HG03442 (cell line): Measurements from ENCODE around the gene CLEC4A.
A peak's percentile ranks its signal among the peaks of the same experiment; 100 is the strongest.
"Not testable (repeated sequence)": the region's sequence is repeated elsewhere in the genome, so short reads cannot be mapped to it uniquely, and the experiment has no call there.

Experiments
- ATAC-seq: cut with Tn5 transposase; IDR thresholded peaks from one replicate; pipeline ENCODE4 v1.9.1; 2021; ENCODE audit warnings: mild to moderate bottlenecking, moderate library complexity; ENCODE audit not compliant: unreplicated experiment

CLEC4A gene

GRCh38 chr12:8123124-8123912 is at the start of gene CLEC4A:
CLEC4A (plus strand) TSS chr12:8123617; CDS start chr12:8123879, 262 bp downstream.
- no peak for ATAC-seq

DNA sequence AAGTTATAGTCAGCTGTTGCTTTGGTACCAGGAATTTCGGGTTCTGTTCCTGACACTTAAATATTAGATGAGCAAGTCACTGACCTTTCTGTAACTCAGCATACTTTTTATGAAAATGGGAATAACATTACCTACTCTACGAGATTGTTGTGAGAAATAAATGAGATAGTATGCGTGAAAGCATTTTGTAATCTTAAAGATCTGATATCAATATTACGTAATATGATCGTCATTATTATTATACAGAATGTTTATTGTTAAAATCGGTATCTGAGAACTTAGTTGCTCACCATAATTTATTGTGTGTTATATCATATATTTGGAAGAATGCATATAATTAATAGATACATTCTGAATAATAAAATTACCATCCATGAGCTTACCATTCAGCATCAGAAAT is 47.5 kb upstream of the CLEC4A start:
- ATAC-seq = no peak

DNA sequence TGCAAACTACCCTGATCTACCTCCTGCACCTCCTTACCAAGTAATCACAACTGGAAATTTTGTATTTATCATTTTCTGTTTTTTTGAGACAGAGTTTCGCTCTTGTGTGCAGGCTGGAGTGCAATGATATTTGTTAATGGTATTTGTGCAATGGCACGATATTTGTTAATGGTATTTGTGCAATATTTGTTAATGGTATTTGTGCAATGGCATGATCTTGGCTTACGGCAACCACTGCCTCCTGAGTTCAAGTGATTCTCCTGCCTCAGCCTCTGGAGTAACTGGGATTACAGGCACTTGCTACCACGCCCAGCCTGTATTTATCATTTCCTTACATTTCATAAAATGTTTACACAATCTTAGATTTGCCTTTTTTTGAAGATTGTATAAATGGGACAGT is 47.1 kb upstream of the CLEC4A start:
- ATAC-seq = no peak

- no peak for ATAC-seq
Observed at GRCh38 chr12:8077207-8077606, 46.2 kb upstream of the CLEC4A start.

- ATAC-seq = no peak
Observed at GRCh38 chr12:8078398-8078797, 45.0 kb upstream of the CLEC4A start.

- ATAC-seq = no peak
Observed at GRCh38 chr12:8078916-8079315, 44.5 kb upstream of the CLEC4A start.

DNA sequence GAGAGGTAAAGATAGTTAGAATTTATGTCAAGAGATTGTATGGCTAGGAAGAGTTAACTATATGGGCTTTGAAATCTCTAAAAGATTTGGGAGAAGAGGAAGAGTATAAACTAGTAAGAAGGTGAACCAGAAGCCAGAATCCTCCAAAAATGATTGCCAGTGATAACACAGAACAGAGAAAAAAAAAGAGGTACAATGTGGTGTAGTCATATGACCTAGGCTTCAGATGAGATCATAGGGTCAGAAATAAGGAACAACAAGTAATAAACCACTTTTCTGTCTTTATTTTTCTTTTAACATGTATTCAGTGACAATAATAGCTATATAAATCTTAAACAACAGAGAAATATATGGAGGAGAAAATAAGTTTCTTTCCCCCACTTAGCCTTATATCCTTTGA is 43.3 kb upstream of the CLEC4A start:
- ATAC-seq = no peak

DNA sequence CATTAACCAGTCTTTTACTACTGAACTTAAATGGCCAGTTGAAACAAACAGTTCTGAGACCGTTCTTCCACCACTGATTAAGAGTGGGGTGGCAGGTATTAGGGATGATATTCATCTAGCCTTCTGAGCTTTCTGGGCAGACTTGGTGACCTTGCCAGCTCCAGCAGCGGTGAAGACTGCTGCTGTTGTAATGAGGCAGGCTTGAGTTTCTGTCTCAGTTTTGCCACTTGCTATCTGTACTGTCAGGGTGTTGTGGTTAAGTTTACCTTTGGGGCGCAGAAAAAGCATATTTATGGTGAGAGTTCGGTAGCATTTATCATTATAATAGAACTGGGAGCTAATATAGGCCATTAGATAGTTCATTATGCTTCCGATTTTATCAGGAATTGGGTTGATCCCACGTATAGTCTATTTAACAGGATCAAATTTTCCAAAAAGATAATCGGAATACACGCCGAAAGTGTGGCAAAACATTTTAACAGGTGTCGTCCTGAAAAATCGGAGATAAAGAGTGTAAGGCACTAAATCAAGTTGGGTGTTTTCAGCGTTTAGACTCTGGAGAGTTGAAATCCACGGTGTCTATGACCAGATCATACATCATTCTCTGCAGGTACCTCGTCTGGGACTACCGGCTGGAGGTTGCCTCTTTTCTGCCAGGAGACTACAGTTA is 42.0 kb upstream of the CLEC4A start:
- no peak for ATAC-seq

GRCh38 chr12:8082808-8083100 is 40.7 kb upstream of the CLEC4A start:
- no peak for ATAC-seq

DNA sequence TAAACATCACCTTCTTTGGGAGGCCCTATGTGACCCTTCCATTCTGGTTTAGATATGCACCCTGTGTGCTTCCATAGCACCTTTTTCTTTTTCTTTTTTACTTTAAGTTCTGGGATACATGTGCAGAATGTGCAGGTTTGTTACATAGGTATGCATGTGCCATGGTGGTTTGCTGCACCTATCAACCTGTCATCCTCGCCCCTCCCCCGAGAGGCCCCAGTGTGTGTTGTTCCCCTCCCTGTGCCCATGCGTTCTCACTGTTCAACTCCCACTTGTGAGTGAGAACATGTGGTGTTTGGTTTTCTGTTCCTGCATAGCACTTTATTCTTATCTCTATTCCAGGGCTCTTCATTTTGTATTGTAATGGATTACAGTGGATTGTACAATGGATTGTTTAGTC is 39.1 kb upstream of the CLEC4A start:
- ATAC-seq = not testable (repeated sequence)

DNA sequence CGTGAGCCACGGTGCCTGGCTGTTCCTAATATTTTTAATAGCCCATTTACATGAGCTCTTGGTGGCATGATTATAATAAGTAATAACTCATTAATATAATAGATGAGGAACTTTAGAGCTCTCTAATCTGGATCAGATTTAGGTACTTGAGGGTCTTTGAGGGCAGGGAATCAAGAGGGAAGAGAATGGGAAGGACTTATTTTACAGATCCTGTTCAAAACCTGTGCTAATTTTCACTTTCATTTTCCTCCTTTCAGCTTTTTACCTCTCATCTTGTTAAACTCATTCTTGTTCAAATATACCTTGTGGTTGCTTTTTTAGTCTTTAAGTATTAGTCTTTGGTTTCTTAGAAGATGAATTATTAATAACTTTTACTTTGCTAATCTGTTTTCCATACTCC is 35.8 kb upstream of the CLEC4A start:
- ATAC-seq = no peak

DNA sequence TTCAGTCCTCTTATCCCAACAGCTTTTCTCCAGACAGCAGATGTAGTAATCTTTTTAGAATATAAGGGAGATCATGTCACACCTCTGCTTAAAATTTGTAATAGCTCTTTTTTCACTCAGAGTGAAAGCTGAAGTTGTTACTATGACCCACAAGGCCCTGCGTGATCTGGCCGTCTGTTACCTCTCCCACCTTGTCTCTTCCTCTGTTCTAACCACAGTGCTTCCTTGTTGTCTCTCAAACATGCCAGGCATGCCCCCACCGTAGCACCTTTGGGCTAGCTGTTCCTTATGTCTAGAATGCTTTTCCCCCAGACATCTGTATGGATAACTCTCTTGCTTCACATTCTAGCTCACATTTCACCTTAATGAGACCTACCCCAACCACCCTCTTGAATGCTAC is 34.8 kb upstream of the CLEC4A start:
- ATAC-seq = peak; percentile 60

GRCh38 chr12:8089277-8089676 is 34.1 kb upstream of the CLEC4A start:
- not testable (repeated sequence) for ATAC-seq

DNA sequence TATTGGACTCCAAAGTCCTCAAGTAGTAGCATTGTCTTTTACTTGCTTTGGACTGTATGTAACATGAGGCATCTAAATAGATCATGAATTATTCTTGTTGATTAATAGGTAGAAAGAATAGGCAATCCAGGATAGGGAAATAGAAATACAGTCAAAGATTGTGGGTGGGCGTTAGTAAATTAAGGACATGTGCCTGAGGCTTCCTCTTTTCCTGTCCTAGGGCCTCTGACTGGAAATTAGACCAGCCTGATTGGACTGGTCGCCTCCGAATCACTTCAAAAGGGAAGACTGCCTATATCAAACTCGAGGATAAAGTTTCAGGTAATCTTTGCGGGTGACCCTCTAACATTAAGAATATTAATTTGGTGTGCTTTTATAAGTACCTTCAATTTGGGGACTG is 33.7 kb upstream of the CLEC4A start:
- no peak for ATAC-seq

- no peak for ATAC-seq
Observed at GRCh38 chr12:8093291-8093690, 30.1 kb upstream of the CLEC4A start.

DNA sequence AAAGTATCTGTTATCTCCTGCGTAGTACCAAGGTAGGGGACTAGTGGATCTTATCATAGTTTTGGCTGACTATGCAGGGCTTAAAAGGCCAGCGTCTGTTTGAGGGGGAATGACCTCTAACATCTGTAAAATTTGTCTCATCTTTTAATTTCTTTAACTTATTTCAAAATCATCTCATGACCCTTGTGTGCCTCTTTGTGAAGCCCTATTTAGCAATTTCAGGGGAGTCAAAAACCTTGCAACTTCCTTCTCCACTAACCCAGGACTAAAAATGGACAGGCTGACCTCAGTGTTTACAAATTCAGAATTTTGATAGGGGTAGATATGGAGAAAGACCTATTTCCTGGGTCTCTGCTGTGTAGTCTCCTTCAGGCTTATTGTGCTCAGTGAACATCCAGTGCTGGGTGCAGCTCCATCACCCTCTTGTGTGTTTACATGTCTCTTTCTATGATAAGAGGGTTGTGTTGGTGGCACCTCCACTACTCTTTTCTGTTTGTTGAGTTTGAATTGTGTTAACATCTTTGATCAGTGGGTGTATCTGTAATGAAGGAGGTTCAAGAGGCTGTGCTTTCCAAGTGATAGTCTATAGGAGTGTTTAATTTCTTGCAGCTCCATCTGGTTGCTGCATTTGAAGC is 27.0 kb upstream of the CLEC4A start:
- no peak for ATAC-seq

DNA sequence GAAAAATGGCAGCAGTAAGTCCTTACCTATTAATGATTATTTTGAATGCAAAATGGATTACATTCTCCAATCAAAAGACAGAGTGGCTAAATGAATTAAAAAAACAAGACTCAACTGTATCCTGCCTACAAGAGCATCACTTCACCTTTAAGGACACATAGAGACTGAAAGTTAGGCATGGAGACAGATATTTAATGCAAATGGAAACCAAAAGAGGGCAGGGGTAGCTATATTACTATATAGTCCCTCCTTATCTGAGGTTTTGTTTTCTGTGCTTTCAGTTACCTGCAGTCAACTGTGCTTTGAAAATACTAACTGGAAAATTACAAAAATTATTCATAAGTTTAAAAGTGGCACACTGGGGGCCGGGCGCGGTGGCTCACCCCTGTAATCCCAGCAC is 24.2 kb upstream of the CLEC4A start:
- ATAC-seq = no peak

- no peak for ATAC-seq
Observed at GRCh38 chr12:8108808-8109398, 14.5 kb upstream of the CLEC4A start.

DNA sequence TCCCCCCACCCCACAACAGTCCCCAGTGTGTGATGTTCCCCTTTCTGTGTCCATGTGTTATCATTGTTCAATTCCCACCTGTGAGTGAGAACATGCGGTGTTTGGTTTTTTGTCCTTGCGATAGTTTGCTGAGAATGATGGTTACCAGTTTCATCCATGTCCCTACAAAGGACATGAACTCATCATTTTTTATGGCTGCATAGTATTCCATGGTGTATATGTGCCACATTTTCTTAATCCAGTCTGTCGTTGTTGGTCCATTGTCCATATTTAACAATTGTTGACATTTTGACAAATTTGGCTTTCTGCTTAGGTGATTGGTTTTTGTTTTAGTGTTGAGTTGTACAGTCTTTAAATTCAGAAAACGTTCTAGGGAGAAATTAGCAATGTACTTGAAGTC is 10.3 kb upstream of the CLEC4A start:
- ATAC-seq = not testable (repeated sequence)

DNA sequence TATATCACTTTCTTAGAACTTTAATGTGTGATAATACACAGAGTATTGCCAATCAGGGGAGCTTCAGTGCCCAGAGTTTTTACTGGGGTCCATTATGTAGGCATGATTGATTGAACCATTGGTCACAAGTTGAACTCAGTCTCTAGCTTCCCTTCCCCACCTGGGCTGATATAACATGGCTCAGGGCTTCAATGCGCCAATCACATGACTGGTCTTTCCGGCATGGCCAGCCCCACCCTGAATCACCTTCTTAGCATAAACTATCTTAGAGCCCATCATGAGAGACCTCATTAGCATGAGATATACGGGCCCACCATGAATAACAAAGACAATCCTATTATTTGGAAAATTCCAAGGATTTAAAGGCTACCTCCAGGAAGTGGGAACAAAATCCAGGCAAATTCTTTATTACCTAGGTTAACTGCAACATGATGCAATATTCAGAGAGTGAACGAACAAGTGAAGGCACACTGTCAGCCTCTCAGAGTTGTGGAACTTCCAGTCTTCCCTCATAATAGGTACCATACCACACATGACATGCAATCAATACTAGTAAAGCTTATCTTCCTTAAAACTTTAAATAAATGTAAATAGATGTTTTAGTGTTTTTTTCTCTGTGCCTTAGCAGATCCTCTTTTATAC is 3.2 kb upstream of the CLEC4A start:
- no peak for ATAC-seq

DNA sequence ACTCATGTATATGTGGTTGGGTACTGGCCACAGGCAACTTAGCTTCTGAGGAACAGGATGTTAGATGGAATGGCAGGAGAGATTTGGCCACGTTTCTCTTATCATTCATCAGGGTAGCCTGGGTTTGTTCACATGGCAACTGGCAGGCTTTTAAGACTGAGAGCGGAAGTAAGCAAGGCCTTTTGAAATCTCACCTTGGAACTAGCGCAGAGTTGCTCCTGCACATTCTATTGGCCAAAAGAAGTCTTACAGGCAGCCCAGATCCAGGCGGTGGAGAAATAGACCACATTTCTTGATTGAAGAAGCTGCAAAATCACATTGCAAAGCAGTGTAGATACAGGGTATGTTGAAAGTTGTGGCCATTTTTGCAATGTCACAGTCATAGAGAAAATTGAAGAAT is 3.7 kb downstream of the CLEC4A start:
- ATAC-seq = no peak
